ENCODE measurements around the gene XCL1.
"Not testable (repeated sequence)": the region's sequence is repeated elsewhere in the genome, so short reads cannot be mapped to it uniquely, and the experiment has no call there.

Gene XCL1

DNA sequence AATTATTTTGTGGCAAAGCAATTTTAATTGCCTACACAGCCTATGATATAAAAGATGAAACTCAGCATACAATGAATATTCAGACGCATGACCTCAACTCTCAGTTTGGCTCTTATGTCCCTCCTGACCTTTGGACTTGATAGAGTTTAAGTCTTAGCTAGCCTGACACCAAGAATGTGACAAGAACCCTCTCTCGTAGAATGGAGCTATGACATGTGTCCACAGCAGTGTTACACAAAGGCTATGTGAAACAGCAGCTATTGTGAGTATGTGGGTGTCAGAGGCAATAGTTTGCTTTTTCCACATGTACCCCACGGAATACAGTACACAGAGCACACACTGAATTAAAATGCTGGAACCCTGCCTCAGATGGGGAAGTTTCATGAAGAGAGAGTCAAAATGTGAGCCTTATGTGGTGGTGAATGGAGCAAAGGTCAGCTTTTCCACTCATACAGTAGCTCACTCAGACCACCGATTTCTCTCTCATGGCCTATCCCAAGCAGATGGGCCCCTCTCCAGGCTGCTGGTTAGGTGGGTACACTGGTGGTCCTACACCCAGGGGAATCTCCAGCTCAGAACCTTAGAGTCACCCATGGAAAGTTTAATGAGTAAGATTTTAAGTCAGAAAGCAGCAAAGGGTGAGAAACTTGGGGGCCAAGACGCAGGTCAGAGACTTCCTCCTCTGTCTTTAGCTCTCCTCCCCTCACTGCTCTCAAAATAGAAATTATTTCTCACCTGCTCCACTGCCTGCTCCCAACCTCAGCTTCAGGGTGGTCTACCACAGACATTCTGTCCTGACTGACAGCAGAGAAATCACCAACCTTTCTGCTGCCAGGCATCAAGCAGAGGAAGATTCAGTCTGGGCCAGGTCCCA is 22.5 kb upstream of the XCL1 start:
- Histone ChIP-seq H3K36me3 (ENCODE audit: insufficient read depth, low read length) (no peaks in the 10 kb centered on the region), H2AFZ (ENCODE audit: low read depth, low read length) (no peak overlapping the region), H3K4me3 (ENCODE audit: low read length) (no peak overlapping the region), H3K4me1 (ENCODE audit: insufficient read depth, low read length) (no peaks in the 10 kb centered on the region), H3K9me3 (ENCODE audit: low read length) (no peaks in the 10 kb centered on the region), H3K27me3 (ENCODE audit: insufficient read depth, low read length) (no peaks in the 10 kb centered on the region)

DNA sequence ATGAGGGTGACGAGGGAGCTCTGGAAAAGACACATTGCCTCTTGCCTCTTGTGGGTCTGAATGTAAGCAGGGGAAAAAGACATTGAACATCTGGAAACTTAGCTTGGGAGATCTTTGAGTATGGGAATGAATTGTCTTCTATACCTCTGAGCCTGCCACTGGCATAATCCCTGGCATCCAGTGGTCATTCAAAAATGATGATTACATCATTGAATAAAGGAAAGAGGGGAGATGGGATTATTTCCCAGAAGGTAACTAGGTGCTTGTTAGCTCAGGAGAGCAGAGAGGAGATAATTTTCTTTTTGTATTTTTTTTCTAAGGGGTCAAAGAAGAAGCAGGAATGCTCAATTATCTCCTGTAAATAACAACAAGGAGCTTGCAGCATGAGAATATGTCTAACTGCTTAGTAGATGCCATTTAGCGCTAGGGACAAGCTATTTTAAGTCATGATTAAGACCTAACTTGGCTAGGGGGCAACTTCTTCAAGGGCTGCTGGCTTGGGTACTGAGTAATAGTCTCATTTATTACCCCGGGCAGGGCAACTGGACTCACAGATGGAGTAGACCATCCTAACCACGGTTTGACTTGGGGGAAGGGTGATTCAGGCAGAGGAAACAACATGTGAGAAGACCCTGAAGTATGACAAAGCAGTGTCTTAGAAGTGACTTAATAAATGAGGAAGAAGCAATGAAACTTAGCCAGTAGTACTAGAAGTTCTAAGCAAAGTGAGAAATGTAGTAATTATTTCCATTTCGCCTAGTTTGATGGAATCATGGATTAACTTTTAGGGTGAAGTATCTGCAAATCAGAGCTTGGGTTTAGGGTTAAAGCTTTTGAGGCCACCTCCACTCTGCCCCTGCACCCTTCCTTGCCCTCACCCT is 21.6 kb upstream of the XCL1 start:
- no peak overlapping the region for H3K4me3 ChIP-seq (ENCODE audit: low read length)
- no peaks in the 10 kb centered on the region for H3K9me3 ChIP-seq (ENCODE audit: low read length)
- H3K36me3 ChIP-seq (ENCODE audit: insufficient read depth, low read length): no peaks in the 10 kb centered on the region
- H2AFZ ChIP-seq (ENCODE audit: low read depth, low read length): no peak overlapping the region
- H3K27me3 ChIP-seq (ENCODE audit: insufficient read depth, low read length): no peaks in the 10 kb centered on the region
- no peaks in the 10 kb centered on the region for H3K4me1 ChIP-seq (ENCODE audit: insufficient read depth, low read length)

DNA sequence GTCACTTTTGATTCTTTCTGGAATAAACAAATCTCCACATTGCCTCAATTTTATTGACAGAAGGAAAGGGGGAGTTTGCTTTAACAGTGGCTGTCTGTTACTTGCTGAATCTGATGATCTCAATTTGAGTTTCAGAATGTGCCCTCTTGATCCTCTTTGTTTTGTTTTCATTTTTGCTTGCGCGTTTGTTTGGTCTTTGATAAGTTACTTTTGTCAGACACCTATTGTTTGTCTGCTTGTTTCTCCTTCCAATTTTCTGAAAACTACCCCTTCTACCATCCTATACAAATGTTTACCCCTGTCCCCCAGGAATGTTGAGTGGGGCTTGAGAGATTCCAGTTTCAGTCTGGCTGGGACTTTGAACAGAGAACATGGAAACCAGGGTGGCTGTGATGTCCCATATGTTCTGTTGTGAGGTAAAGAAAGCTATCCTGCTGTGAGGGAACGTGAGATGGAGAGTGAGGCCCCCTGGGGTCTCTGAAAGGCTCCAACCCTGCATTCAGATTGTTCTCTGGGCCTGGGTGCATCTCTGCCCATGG is 20.8 kb upstream of the XCL1 start:
- Histone ChIP-seq H3K9me3 (ENCODE audit: low read length) (no peaks in the 10 kb centered on the region), H3K27me3 (ENCODE audit: insufficient read depth, low read length) (no peaks in the 10 kb centered on the region), H2AFZ (ENCODE audit: low read depth, low read length) (no peak overlapping the region), H3K36me3 (ENCODE audit: insufficient read depth, low read length) (no peaks in the 10 kb centered on the region), H3K4me3 (ENCODE audit: low read length) (no peak overlapping the region), H3K4me1 (ENCODE audit: insufficient read depth, low read length) (no peaks in the 10 kb centered on the region)

DNA sequence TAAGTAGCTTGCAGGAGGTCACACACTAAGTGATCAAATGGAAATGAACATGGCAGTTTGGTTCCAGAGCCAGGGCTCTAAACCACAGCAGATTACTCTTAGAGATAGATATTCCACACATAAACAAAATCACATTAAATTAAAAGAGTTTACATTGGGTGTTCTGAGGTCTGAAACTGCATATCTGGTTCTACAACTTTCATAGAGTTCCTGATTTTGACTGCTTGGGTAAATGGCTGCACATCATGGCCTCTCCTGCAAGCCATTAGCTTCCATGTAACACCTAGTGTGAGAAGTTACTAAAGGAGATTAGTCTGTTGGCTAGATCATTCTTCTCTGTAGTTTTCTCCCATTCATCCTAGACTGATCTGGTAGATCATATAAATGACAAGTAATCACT is 19.8 kb upstream of the XCL1 start:
- Histone ChIP-seq H3K9me3 (ENCODE audit: low read length) (no peaks in the 10 kb centered on the region), H2AFZ (ENCODE audit: low read depth, low read length) (no peak overlapping the region), H3K4me3 (ENCODE audit: low read length) (no peak overlapping the region), H3K36me3 (ENCODE audit: insufficient read depth, low read length) (no peaks in the 10 kb centered on the region), H3K27me3 (ENCODE audit: insufficient read depth, low read length) (no peaks in the 10 kb centered on the region), H3K4me1 (ENCODE audit: insufficient read depth, low read length) (no peaks in the 10 kb centered on the region)

DNA sequence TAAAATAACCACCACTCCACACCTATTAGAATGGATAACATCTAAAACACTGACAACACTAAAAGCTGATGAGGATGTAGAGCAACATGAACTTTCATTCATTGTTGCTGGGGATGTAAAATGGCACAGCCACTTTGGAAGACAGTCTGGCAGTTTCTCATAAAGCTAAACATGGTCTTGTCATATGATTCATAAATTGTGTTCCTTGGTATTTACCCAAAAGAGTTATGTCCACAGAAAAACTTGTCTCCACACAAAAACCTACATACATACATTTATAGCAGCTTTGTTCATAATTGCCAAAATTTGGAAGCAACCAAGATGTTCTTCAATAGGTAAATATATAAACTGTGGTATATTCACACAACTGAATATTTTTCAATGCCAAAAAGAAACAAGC is 16.0 kb upstream of the XCL1 start:
- Histone ChIP-seq H3K4me1 (ENCODE audit: insufficient read depth, low read length) (no peaks in the 10 kb centered on the region), H3K9me3 (ENCODE audit: low read length) (no peaks in the 10 kb centered on the region), H3K36me3 (ENCODE audit: insufficient read depth, low read length) (no peaks in the 10 kb centered on the region), H3K4me3 (ENCODE audit: low read length) (no peak overlapping the region), H2AFZ (ENCODE audit: low read depth, low read length) (no peak overlapping the region), H3K27me3 (ENCODE audit: insufficient read depth, low read length) (no peaks in the 10 kb centered on the region)

DNA sequence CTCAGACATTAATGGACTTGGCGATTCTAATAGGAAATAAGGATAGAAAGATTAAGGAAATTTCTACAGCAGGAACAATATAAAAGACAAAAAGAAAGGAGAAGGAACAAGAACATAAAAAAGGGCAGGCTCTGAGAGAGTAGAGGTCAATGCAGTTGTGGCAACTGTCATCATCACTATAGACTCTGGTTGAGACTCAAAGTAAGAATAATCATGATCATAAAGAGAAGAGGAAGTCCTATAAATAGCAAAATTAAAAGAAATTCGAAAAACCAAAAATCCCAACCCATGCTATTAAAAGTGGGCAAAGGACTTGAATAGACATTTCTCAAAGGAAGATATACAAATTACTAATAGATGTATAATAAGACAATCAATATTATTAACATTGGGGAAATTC is 14.4 kb upstream of the XCL1 start:
- Histone ChIP-seq H3K9me3 (ENCODE audit: low read length) (no peaks in the 10 kb centered on the region), H3K4me1 (ENCODE audit: insufficient read depth, low read length) (no peaks in the 10 kb centered on the region), H2AFZ (ENCODE audit: low read depth, low read length) (no peak overlapping the region), H3K4me3 (ENCODE audit: low read length) (no peak overlapping the region), H3K36me3 (ENCODE audit: insufficient read depth, low read length) (no peaks in the 10 kb centered on the region), H3K27me3 (ENCODE audit: insufficient read depth, low read length) (no peaks in the 10 kb centered on the region)

DNA sequence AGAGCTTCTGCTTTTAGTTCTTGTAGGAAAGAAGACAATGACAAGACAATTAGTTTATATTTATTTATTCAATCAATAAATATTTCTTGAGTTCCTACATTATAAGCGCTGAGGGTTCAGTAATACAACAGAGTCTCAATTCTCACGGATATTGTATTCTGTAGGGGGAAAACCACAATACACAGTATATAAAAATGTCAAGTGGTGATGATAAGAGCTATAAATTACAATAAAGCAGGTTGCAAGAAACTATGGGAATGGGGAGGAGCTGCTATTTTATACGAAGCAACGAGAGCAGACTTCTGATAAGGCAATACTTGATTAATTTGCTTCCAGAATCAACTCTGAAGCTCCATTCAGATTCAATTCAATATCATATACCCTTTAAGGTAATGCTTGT is 10.6 kb upstream of the XCL1 start:
- Histone ChIP-seq H2AFZ (ENCODE audit: low read depth, low read length) (no peak overlapping the region), H3K4me1 (ENCODE audit: insufficient read depth, low read length) (no peaks in the 10 kb centered on the region), H3K4me3 (ENCODE audit: low read length) (no peak overlapping the region), H3K27me3 (ENCODE audit: insufficient read depth, low read length) (no peaks in the 10 kb centered on the region), H3K9me3 (ENCODE audit: low read length) (no peaks in the 10 kb centered on the region), H3K36me3 (ENCODE audit: insufficient read depth, low read length) (no peaks in the 10 kb centered on the region)

DNA sequence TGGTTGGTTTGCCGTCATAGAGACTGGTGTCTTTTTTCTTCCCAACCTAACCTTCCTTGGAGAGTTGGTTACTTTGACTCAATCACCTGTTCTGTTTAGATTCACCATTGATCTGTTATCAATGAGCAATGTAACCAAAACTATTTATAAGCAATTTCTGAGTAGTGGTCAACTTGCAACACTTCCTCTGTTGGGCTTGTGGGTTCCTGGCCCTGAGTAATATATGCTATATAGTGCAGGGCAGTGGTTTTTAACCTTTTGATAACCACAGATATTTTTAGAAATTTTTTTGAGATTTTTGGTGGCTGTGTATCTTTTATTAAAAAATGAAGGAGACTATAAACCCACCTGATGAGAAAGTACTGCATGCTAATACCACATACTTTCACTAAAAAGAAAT is 9.4 kb upstream of the XCL1 start:
- Histone ChIP-seq H3K9me3 (ENCODE audit: low read length) (no peaks in the 10 kb centered on the region), H3K4me3 (ENCODE audit: low read length) (no peak overlapping the region), H3K36me3 (ENCODE audit: insufficient read depth, low read length) (no peaks in the 10 kb centered on the region), H3K4me1 (ENCODE audit: insufficient read depth, low read length) (no peaks in the 10 kb centered on the region), H2AFZ (ENCODE audit: low read depth, low read length) (no peak overlapping the region), H3K27me3 (ENCODE audit: insufficient read depth, low read length) (no peaks in the 10 kb centered on the region)

DNA sequence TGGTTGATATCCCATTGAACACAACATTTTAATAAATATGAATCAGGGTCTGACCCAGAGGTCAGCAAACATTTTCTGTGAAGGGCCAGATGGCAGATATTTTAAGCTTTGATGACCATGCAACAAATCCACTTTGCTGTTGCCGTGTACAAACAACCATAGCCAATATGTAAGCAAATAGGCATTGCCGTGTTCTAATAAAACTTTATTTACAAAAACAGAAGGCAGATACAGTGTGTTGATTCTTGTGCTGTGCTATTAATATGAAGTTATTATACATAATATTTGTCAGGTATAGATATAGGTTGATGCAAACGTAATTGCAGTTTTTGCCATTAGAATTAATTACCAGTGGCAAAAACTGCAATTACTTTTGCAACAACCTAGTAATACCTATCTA is 8.8 kb upstream of the XCL1 start:
- no peaks in the 10 kb centered on the region for H3K4me1 ChIP-seq (ENCODE audit: insufficient read depth, low read length)

DNA sequence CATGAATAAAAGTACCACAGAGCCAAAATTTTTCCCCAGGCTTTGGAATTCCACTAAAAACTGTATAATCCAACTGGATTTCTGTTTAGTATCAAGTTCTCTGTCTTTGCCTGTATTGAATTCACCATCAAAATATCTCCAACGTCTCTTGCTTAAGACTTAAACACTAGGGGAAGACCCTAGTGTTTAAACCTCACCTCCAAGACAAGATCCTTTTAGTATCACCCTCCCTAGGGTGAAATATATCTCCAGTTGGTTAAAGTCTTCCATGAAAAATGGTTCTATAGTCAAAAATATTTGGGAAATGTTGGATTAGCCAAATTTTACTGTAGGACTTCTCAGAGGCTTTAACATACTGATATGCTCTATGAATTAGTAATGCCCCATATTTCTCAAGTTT is 8.1 kb upstream of the XCL1 start:
- Histone ChIP-seq H3K36me3 (ENCODE audit: insufficient read depth, low read length) (no peaks in the 10 kb centered on the region), H3K4me1 (ENCODE audit: insufficient read depth, low read length) (no peaks in the 10 kb centered on the region), H3K4me3 (ENCODE audit: low read length) (no peak overlapping the region), H3K9me3 (ENCODE audit: low read length) (no peaks in the 10 kb centered on the region), H2AFZ (ENCODE audit: low read depth, low read length) (no peak overlapping the region), H3K27me3 (ENCODE audit: insufficient read depth, low read length) (no peaks in the 10 kb centered on the region)

More for the DNA sequence above, 8.8 kb upstream of the XCL1 start:
- no peaks in the 10 kb centered on the region for H3K36me3 ChIP-seq (ENCODE audit: insufficient read depth, low read length)
- H3K9me3 ChIP-seq (ENCODE audit: low read length): no peaks in the 10 kb centered on the region
- no peaks in the 10 kb centered on the region for H3K27me3 ChIP-seq (ENCODE audit: insufficient read depth, low read length)
- H2AFZ ChIP-seq (ENCODE audit: low read depth, low read length): no peak overlapping the region
- no peak overlapping the region for H3K4me3 ChIP-seq (ENCODE audit: low read length)

DNA sequence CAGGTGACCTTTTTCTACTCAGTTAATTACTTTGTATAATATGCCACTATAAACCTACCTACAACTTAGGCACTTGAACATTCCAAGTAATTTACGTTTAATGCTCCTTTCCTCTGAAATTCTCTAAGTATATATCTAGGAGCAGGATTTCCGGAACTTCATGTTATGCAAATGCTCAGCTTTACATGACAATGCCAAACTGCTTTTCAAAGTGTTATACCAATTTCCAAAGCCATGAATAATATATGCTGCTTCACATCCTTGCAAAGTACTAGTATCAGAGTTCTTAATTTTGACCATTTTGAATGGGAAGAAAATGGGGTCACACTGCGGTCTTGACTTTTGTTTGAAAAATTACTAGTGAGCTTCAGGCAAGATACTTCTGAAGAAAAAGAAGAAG is 5.8 kb upstream of the XCL1 start:
- H3K36me3 ChIP-seq (ENCODE audit: insufficient read depth, low read length): no peaks in the 10 kb centered on the region
- H3K9me3 ChIP-seq (ENCODE audit: low read length): no peaks in the 10 kb centered on the region
- no peak overlapping the region for H3K4me3 ChIP-seq (ENCODE audit: low read length)
- no peak overlapping the region for H2AFZ ChIP-seq (ENCODE audit: low read depth, low read length)
- H3K27me3 ChIP-seq (ENCODE audit: insufficient read depth, low read length): no peaks in the 10 kb centered on the region
- H3K4me1 ChIP-seq (ENCODE audit: insufficient read depth, low read length): no peaks in the 10 kb centered on the region

DNA sequence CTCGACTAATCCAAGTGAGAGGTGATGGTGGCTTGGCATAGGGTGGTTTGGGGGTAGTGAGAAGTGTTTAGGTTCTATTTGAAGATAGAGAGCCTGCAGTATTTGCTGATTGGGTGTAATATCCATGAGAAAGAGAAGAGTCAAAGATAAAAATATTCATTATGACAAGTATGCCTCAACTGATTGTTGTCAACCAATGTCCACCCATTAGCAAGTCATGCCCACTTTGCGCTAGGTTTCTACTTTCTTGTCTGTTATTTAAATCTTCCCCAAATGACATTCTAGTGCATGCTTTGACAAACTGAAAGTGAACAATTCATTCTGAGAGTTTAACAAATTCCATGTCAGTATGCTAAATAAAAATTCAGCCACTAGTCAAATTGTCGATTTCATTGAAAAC is 3.8 kb upstream of the XCL1 start:
- no peaks in the 10 kb centered on the region for H3K4me1 ChIP-seq (ENCODE audit: insufficient read depth, low read length)
- no peak overlapping the region for H2AFZ ChIP-seq (ENCODE audit: low read depth, low read length)
- no peaks in the 10 kb centered on the region for H3K9me3 ChIP-seq (ENCODE audit: low read length)
- H3K4me3 ChIP-seq (ENCODE audit: low read length): no peak overlapping the region
- no peaks in the 10 kb centered on the region for H3K27me3 ChIP-seq (ENCODE audit: insufficient read depth, low read length)
- H3K36me3 ChIP-seq (ENCODE audit: insufficient read depth, low read length): no peaks in the 10 kb centered on the region

DNA sequence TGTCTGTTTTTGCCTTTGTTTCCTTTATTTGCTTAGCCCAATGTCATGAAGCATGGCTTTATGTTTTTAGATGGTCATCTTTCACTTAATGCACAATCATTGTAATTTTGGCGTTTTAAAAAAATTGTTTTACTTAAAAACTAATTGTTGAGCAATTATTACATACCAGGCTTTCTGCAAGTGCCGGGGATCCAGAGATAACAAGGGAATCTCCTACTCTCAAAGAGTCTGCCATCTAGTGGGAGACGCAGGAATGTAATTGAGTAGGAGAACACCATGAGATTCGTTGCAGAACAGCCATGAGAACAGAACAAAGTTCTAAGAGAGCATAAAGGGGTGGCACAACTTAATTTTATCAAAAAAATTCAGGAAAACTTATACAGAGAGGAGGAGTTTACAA is 2.2 kb upstream of the XCL1 start:
- not testable (repeated sequence) for H3K4me1 ChIP-seq (ENCODE audit: insufficient read depth, low read length); H3K4me3 ChIP-seq (ENCODE audit: low read length); H3K36me3 ChIP-seq (ENCODE audit: insufficient read depth, low read length); H3K27me3 ChIP-seq (ENCODE audit: insufficient read depth, low read length); H3K9me3 ChIP-seq (ENCODE audit: low read length); H2AFZ ChIP-seq (ENCODE audit: low read depth, low read length)
